ENCODE results near the gene PTPRT.
"Not testable (repeated sequence)": the region's sequence is repeated elsewhere in the genome, so short reads cannot be mapped to it uniquely, and the experiment has no call there.

PTPRT gene

GRCh38 chr20:42919316-42919715 lies 270.4 kb downstream of the PTPRT start:
- DNase-seq (ENCODE audit: low read depth, low spot score) = no peak

- no peak for DNase-seq (ENCODE audit: low read depth, low spot score)
Measured at GRCh38 chr20:42915081-42915480, 274.6 kb downstream of the PTPRT start.

GRCh38 chr20:42914302-42914701 lies 275.4 kb downstream of the PTPRT start:
- DNase-seq (ENCODE audit: low read depth, low spot score) = no peak

GRCh38 chr20:42910808-42911207 lies 278.9 kb downstream of the PTPRT start:
- not testable (repeated sequence) for DNase-seq (ENCODE audit: low read depth, low spot score)

GRCh38 chr20:42907730-42908129 lies 282.0 kb downstream of the PTPRT start:
- DNase-seq (ENCODE audit: low read depth, low spot score) = no peak

- no peak for DNase-seq (ENCODE audit: low read depth, low spot score)
Measured at GRCh38 chr20:42906120-42906519, 283.6 kb downstream of the PTPRT start.

- DNase-seq (ENCODE audit: low read depth, low spot score) = no peak
Measured at GRCh38 chr20:42902509-42902908, 287.2 kb downstream of the PTPRT start.

- DNase-seq (ENCODE audit: low read depth, low spot score) = no peak
Measured at GRCh38 chr20:42901689-42902440, 287.8 kb downstream of the PTPRT start.

- DNase-seq (ENCODE audit: low read depth, low spot score) = peak; percentile 4
Measured at GRCh38 chr20:42900764-42901163, 288.9 kb downstream of the PTPRT start.

- DNase-seq (ENCODE audit: low read depth, low spot score) = no peak
Measured at GRCh38 chr20:42895020-42895419, 294.7 kb downstream of the PTPRT start.

- DNase-seq (ENCODE audit: low read depth, low spot score) = no peak
Measured at GRCh38 chr20:42894483-42894882, 295.2 kb downstream of the PTPRT start.

GRCh38 chr20:42889517-42889916 lies 300.2 kb downstream of the PTPRT start:
- no peak for DNase-seq (ENCODE audit: low read depth, low spot score)

- DNase-seq (ENCODE audit: low read depth, low spot score) = no peak
Measured at GRCh38 chr20:42887281-42887680, 302.4 kb downstream of the PTPRT start.

GRCh38 chr20:42886801-42887200 lies 302.9 kb downstream of the PTPRT start:
- DNase-seq (ENCODE audit: low read depth, low spot score) = no peak

GRCh38 chr20:42886046-42886445 lies 303.7 kb downstream of the PTPRT start:
- DNase-seq (ENCODE audit: low read depth, low spot score) = no peak

GRCh38 chr20:42875581-42875980 lies 314.1 kb downstream of the PTPRT start:
- no peak for DNase-seq (ENCODE audit: low read depth, low spot score)

- DNase-seq (ENCODE audit: low read depth, low spot score) = no peak
Measured at GRCh38 chr20:42873259-42873658, 316.4 kb downstream of the PTPRT start.

- DNase-seq (ENCODE audit: low read depth, low spot score) = no peak
Measured at GRCh38 chr20:42864116-42864515, 325.6 kb downstream of the PTPRT start.

- no peak for DNase-seq (ENCODE audit: low read depth, low spot score)
Measured at GRCh38 chr20:42862446-42862845, 327.3 kb downstream of the PTPRT start.

- DNase-seq (ENCODE audit: low read depth, low spot score) = no peak
Measured at GRCh38 chr20:42857446-42857845, 332.3 kb downstream of the PTPRT start.

GRCh38 chr20:42855896-42856295 lies 333.8 kb downstream of the PTPRT start:
- DNase-seq (ENCODE audit: low read depth, low spot score) = no peak

- no peak for DNase-seq (ENCODE audit: low read depth, low spot score)
Measured at GRCh38 chr20:42852691-42853090, 337.0 kb downstream of the PTPRT start.

- DNase-seq (ENCODE audit: low read depth, low spot score) = no peak
Measured at GRCh38 chr20:42846784-42847490, 342.8 kb downstream of the PTPRT start.
